SK-N-SH (cell line): ENCODE results near the gene LPP. TPM values are rescaled to one million over a fixed set of nuclear protein-coding genes. Genes with fewer than 3 reads are reported as not detected.

Source experiments
- CTCF ChIA-PET: fragments of 300-600, 350-600 bp; formaldehyde crosslinking; extraction: SDS; loops from one replicate; lab custom pipeline; 2021; lab: Yijun Ruan, JAX
- POLR2A ChIA-PET: fragments of 350-600 bp; sonication (Branson Sonifier 250); formaldehyde crosslinking; extraction: SDS; loops from one replicate; lab custom pipeline; 2020; ENCODE audit warnings: antibody characterized with exemption, inconsistent platforms; lab: Yijun Ruan, JAX
- DNase-seq: peaks from one replicate; pipeline ENCODE4 v3.0.0; 2012
- H2AFZ ChIP-seq: fragments of 200-600 bp; sonication (generic); 2 replicates; pipeline ENCODE4 v1.8.1; 2016; ENCODE audit warnings: antibody characterized with exemption, mild to moderate bottlenecking, low read depth
- H3F3A ChIP-seq: fragments of 200-600 bp; sonication (generic); replicated peaks from 2 replicates; pipeline ENCODE3; 2016; ENCODE audit warnings: antibody characterized with exemption, mild to moderate bottlenecking; ENCODE audit not compliant: insufficient read depth
- H3K27ac ChIP-seq, 2 experiments: fragments of 200-500 bp in 1 of 2; fragments of 200-600 bp in 1 of 2; sonication (Bioruptor generic) in 1 of 2; sonication (generic), shearing (Covaris generic) in 1 of 2; 2 replicates each; pipeline versions ENCODE4 v1.5.1 to v1.6.1; 2014 to 2016; ENCODE audit warnings: low read depth in 2 of 2, inconsistent platforms in 1 of 2, low read length in 1 of 2, mild to moderate bottlenecking in 1 of 2, mixed read lengths in 1 of 2
- H3K27me3 ChIP-seq: fragments of 200-600 bp; sonication (generic), shearing (Covaris generic); 2 replicates; pipeline ENCODE4 v1.6.1; 2016; ENCODE audit warnings: mixed run types; ENCODE audit not compliant: insufficient read depth
- H3K36me3 ChIP-seq, 2 experiments: fragments of 200-500 bp in 1 of 2; fragments of 200-600 bp in 1 of 2; sonication (Bioruptor generic) in 1 of 2; sonication (generic) in 1 of 2; replicated peaks in 1 of 2; 2 replicates each; pipeline versions ENCODE3 to v1.5.1; 2014 to 2016; ENCODE audit warnings: low read length in 1 of 2, mild to moderate bottlenecking in 1 of 2; ENCODE audit not compliant: insufficient read depth in 2 of 2, control insufficient read depth in 1 of 2
- H3K4me1 ChIP-seq, 2 experiments: fragments of 200-500 bp in 1 of 2; fragments of 200-600 bp in 1 of 2; sonication (Bioruptor generic) in 1 of 2; sonication (generic), shearing (Covaris generic) in 1 of 2; 2 replicates each; pipeline versions ENCODE4 v1.5.1 to v1.6.1; 2014 to 2016; ENCODE audit warnings: low read depth in 1 of 2, low read length in 1 of 2, mixed run types in 1 of 2; ENCODE audit not compliant: insufficient read depth in 2 of 2, control insufficient read depth in 1 of 2
- H3K4me2 ChIP-seq: fragments of 200-600 bp; sonication (generic), shearing (Covaris generic); 2 replicates; pipeline ENCODE4 v1.6.1; 2017; ENCODE audit warnings: mixed run types
- H3K4me3 ChIP-seq, 2 experiments: fragments of 200-500 bp in 1 of 2; fragments of 200-600 bp in 1 of 2; sonication (Bioruptor generic) in 1 of 2; sonication (generic), shearing (Covaris generic) in 1 of 2; 2 replicates each; pipeline versions ENCODE4 v1.5.1 to v1.8.1; 2014 to 2016; ENCODE audit warnings: low read depth in 2 of 2, inconsistent platforms in 1 of 2, low read length in 1 of 2, mild to moderate bottlenecking in 1 of 2, mixed read lengths in 1 of 2, moderate library complexity in 1 of 2
- H3K79me2 ChIP-seq: fragments of 200-600 bp; sonication (generic); 2 replicates; pipeline ENCODE4 v1.8.1; 2017; ENCODE audit warnings: mild to moderate bottlenecking; ENCODE audit not compliant: insufficient read depth
- H3K9ac ChIP-seq: fragments of 200-600 bp; sonication (generic); 2 replicates; pipeline ENCODE4 v1.6.1; 2017; ENCODE audit warnings: mixed run types
- H3K9me2 ChIP-seq: fragments of 200-600 bp; sonication (generic); 2 replicates; pipeline ENCODE4 v1.6.1; 2017; ENCODE audit warnings: mixed run types
- H3K9me3 ChIP-seq: fragments of 200-600 bp; sonication (generic); 2 replicates; pipeline ENCODE4 v1.6.1; 2017; ENCODE audit warnings: mixed run types, mild to moderate bottlenecking, moderate library complexity
- H4K20me1 ChIP-seq: fragments of 200-600 bp; sonication (generic); 2 replicates; pipeline ENCODE4 v1.6.1; 2017; ENCODE audit warnings: mild to moderate bottlenecking, mixed run types; ENCODE audit not compliant: insufficient read depth
- EZH2phosphoT487 ChIP-seq: fragments of 200-600 bp; sonication (generic); IDR thresholded peaks from 2 replicates; pipeline ENCODE4 v1.6.1; 2017; ENCODE audit warnings: low read depth, mixed run types, mild to moderate bottlenecking, antibody characterized with exemption, moderate library complexity, borderline replicate concordance
- JUND ChIP-seq: IDR thresholded peaks from 2 replicates; pipeline ENCODE4 v1.4.0; 2012
- MEF2A ChIP-seq: IDR thresholded peaks from 2 replicates; pipeline ENCODE4 v1.4.0; 2012; ENCODE audit warnings: low read depth, borderline replicate concordance
- MXI1 ChIP-seq: IDR thresholded peaks from 2 replicates; pipeline ENCODE4 v1.6.1; 2012; ENCODE audit warnings: mild to moderate bottlenecking, low read depth, low read length, improper control_type of control experiment
- NRF1 ChIP-seq: IDR thresholded peaks from 2 replicates; pipeline ENCODE4 v1.6.1; 2012; ENCODE audit warnings: low read depth, mild to moderate bottlenecking, low read length
- PBX3 ChIP-seq: IDR thresholded peaks from 2 replicates; pipeline ENCODE4; 2012
- RCOR1 ChIP-seq: fragments of 150-350 bp; IDR thresholded peaks from 2 replicates; pipeline ENCODE4 v1.6.1; 2017; ENCODE audit warnings: antibody characterized with exemption, low read length
- REST ChIP-seq: IDR thresholded peaks from 2 replicates; pipeline ENCODE4 v1.6.1; 2012; ENCODE audit warnings: mild to moderate bottlenecking, low read depth, low read length, moderate library complexity
- TAF1 ChIP-seq: IDR thresholded peaks from 2 replicates; pipeline ENCODE4 v1.6.1; 2012; ENCODE audit warnings: low read depth, mild to moderate bottlenecking, low read length, moderate library complexity, borderline replicate concordance
- TCF12 ChIP-seq: IDR thresholded peaks from 2 replicates; pipeline ENCODE4 v1.4.0; 2012
- USF1 ChIP-seq: IDR thresholded peaks from 2 replicates; pipeline ENCODE4 v1.4.0; 2012; ENCODE audit warnings: low read depth, borderline replicate concordance
- USF2 ChIP-seq: fragments of 150-350 bp; IDR thresholded peaks from 2 replicates; pipeline ENCODE4 v1.6.1; 2017; ENCODE audit warnings: antibody characterized with exemption, low read length, low read depth, borderline replicate concordance
- YY1 ChIP-seq: IDR thresholded peaks from 2 replicates; pipeline ENCODE4 v1.4.0; 2012; ENCODE audit warnings: low read depth, mild to moderate bottlenecking
- polyA plus RNA-seq, 3 experiments: library from polyadenylated mRNA; depleted of rRNA; stranded (reverse); fragments of >200 nt; gene quantifications; 2 replicates each; pipeline ENCODE4 v1.2.3, GENCODE V29; 2012

LPP gene
- polyA plus RNA-seq, 1 of the 3 experiments (the other 2 are of a cell fraction), result 6.6 TPM

- POLR2A ChIA-PET, result no interaction called here
- Histone ChIP-seq H3K4me2 (no peak overlapping the region), H2AFZ (no peak overlapping the region), H3K4me3 (no peak overlapping the region), H3K4me1 (no peaks in the 10 kb centered on the region), H3K9me3 (0 out of 2 replicates have a peak, but pooled peaks cover 4% of the 10 kb centered on the region), H3K27ac (no peak overlapping the region), H3K27me3 (no peaks in the 10 kb centered on the region), H3K79me2 (peaks cover 72% of the 10 kb centered on the region), H3K9me2 (no peaks in the 10 kb centered on the region), H4K20me1 (no peaks in the 10 kb centered on the region), H3F3A (peaks cover 7% of the 10 kb centered on the region), H3K36me3 (peaks cover 0 to 8% of the 10 kb centered on the region in 2 experiments), H3K9ac (no peak overlapping the region)
- CTCF ChIA-PET, result no interaction called here
- TF ChIP-seq YY1 (no peak), USF2 (no peak), RCOR1 (no peak), MXI1 (no peak), PBX3 (no peak), USF1 (no peak), NRF1 (no peak), MEF2A (no peak), JUND (no peak), TAF1 (no peak), EZH2phosphoT487 (no peak), REST (no peak), TCF12 (no peak)
- no peak for DNase-seq
These were observed 248.3 kb downstream of the LPP start for GRCh38 chr3:188402229-188402628.
